HPDE6-E6E7 (cell line): ENCODE results near the gene GALNT2.
A peak's percentile ranks its signal among the peaks of the same experiment; 100 is the strongest.

ENCODE experiments used
- DNase-seq: peaks from one replicate; pipeline ENCODE4 v3.0.0; 2011; ENCODE audit warnings: missing footprints; ENCODE audit errors: extremely low spot score

Gene GALNT2

DNA sequence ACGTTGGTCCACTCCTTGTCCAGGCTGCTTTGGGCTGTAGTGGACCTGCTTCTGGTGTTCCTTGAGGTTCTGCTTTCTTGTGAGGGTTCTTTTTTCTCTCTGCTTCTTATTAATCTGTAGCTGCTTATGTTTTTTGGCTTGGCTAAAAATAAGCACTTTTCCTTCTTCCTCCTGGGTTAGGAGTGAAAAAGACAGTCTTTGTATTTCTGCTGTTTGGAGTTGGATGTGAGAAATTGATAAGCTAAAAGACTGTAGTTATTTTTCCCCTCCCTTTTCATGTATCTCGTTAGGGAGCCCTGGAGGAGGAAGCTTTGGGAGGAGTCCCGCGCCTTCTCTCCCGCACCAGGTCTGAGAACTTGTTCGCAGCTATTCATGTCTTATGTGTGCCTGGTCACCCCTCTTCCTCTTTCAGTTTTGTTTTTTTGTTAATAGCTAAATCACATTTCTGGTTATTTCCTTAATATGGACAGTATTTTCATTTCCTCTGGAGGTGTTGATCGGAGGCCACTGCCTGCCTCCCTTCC, 79.0 kb downstream of the GALNT2 start:
- no peak for DNase-seq

DNA sequence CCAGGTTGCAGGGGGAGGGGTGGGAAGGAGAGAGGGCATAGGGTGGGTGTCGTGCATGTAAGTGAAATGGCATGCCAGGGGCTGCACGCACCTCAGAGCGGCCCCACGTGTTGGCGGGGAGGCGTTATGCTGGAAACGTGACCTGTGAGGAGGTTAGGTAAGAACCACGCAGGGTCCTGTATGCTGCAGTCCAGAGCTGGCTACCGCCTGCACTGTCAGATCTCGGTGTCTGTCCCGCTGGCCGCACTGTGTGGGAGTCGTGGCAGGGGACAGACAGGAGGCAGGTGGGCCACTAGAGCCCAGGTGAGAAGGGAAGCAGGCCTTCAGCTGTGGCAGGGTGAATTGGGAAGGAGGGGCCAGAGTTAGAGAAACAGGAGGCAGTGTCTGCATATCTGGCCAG, 79.7 kb downstream of the GALNT2 start:
- DNase-seq = no peak

DNA sequence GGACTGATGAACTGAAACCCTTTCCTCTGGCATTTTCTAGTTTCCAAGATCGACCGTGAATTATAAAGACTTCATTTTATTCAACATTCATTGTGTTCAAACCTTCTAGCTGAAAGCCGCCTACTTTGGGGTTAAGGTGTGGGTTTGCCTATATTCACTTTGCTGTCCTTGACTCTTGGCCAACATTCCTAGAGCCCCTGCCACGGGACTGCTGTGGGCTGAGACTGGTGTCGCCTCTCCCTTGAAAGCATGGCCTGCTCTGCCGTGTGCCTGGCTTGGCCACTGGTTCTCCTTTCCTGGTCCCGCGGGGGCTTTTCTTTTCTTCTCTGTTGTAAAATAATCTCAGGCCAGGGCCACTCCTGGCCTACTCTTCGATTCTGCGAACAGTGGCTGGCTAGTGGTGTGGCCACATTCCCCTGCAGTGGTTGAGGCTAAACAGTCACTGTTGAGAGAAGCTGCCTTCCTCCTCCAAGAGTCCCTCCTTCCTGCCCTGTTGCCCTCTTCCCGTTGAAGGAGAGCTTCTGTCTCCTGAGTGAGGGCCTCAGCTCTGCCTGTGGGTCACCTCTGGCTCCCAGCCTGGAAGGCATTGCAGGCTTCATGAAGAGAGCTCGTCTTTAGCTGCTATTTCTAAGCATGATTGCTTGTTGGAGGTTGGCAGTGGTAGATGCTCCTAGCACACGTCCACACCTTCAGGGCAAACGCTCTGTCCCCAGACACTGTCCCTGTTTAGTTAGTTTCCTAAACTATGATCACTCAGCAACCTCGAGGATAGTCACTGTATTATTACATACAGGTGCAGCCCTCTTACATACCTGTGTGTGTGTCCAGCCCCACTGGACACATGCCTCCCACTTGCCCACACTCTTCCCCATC, 80.5 kb downstream of the GALNT2 start:
- DNase-seq = no peak

DNA sequence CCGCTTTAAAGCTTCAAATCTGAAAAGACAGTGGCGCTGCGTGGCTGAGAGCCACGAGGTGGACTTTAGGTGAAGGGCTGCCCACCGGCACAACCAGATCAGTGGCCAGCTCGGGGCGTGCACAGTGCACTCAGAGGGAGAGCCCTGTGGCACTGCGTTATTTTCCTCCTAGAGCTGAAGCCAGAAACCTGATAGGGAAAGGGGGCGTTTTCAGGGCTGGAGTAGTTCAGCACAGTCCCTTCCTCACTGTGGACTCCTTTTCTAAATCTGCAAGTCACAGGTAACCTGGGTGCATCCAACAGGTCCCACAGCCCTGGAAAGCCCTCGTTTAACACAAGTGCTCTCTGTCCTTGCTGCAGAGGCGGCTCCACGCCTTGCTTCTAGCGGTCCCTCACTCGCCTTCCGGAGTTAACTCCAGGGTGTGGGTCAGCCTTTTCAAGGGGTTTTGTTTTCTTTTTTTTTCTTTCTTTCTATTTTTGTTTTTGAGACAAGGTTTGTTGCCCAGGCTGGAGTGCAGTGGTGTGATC, 81.2 kb downstream of the GALNT2 start:
- DNase-seq = no peak

DNA sequence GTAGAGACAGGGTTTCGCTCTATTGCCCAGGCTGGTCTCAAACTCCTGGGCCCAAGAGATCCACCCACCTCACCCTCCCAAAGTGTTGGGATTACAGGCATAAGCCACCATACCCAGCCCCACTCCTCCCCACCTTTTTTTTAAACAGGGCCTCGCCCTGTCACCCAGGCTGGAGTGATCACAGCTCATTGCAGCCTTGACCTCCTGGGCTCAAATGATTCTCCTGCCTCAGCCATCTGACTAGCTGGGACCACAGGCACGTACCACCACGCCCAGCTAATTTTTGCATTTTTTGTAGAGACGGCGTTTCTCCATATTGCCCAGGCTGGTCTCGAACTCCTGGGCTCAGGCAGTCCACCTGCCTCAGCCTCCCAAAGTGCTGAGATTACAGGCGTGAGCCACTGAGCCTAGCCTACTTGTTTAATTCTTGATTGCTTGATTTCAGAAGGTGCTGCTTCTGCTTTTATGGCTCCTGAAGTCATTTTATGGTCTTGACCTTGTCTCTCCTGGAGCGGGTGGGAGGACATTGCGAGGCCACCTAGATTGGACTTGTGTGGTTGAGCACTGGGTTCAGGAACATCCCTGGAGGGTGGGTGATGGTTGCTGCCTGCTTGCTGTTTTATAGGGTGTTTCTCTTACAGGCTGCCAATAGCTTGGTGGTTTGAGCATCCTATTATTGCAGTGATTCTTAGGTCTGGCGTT, 81.9 kb downstream of the GALNT2 start:
- no peak for DNase-seq

DNA sequence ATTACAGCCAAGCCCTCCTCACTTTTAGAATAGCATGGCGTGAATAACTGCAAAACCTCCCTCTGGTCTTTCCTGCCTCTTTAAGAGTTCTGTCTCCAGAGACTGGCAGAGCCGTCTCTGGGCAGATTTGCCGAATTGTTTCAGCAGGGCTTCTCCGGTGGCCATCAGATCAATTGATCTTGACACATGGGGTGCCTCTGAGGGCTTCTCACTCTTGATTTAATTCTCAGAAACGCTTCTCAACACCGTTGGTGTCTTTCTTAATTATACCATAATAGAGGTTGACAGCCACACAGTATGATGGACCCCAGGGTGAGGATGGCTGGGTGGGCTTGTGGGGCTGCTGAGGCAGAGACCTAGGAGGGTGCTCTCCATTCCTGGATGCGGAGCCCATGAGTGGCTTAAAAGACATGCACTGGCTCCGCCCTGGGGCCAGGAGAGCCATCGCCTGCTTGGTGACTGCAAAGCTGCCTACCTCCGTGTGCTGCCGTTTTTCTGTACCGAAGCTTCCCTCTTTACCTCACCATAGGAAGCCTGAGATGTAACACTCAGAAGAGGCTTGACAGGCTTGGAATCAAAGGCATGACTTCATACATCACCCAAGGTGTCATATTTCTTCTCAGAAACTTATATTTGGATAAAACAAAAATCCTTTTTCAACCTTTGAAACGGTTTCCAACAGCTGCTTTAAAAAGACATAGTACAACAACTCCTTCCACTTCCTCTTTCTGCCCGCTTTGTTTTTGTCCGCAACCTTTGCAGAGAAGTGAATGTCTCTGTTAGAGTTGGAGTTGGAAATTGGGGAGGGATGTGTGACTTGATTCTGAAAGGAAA, 82.9 kb downstream of the GALNT2 start:
- no peak for DNase-seq

DNA sequence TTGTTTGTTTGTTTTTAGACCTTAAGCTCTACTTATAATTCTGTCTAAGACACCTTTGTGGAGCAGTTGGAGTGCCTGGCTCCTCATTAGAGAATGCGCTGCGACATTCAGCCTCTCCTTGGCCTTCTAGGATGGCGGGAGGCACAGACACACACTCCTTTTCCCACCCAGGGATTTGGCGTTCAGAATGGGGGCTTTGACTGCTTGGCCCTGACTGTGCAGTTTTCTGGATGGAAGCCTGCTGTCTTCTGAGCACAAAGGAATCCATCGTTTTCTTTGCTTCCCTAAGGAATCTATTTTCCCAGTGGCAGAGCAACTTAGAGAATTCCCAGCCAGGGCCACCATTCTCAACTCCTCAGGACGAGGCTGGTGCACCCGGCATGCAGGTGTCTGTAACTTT, 83.6 kb downstream of the GALNT2 start:
- DNase-seq = no peak

DNA sequence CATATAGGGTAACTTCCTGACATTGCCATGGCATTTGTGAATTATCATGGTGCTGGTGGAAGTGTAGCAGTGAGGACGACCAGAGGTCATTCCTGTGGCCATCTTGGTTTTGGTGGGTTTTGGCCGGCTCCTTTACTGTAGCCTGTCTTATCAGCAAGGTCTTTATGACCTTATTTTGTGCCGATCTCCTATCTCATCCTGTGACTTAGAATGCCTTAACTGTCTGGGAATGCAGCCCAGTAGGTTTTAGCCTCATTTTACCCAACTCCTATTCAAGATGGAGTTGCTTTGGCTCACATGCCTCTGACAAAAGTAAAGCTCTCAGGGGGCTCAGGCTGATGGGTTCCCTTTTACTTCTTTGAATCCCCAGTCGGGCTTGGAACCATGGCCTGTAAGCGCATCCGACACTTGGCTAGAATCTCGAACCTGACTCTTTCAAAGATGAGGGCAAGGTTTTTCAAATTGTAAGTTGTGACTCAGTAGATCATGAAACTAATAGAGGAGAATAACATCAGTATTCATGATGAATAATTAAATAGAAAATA, 85.0 kb downstream of the GALNT2 start:
- no peak for DNase-seq

DNA sequence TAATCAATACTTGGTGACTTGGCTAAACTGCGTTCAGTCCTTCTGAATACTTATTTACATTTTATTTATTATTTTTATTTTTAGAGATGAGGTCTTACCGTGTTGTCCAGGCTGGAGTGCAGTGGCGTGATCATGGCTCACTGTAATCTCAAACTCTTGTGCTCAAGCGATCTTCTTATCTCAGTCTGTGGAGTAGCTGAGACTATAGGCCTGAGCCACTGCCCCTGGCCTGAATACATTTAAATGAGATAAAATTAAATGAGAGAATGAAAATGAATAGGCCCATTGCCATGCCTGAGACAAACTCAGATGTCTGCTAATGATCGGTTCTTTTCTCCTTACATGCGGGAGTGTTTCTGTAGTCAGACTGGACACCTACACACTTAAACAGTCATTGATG, 86.0 kb downstream of the GALNT2 start:
- DNase-seq = no peak

DNA sequence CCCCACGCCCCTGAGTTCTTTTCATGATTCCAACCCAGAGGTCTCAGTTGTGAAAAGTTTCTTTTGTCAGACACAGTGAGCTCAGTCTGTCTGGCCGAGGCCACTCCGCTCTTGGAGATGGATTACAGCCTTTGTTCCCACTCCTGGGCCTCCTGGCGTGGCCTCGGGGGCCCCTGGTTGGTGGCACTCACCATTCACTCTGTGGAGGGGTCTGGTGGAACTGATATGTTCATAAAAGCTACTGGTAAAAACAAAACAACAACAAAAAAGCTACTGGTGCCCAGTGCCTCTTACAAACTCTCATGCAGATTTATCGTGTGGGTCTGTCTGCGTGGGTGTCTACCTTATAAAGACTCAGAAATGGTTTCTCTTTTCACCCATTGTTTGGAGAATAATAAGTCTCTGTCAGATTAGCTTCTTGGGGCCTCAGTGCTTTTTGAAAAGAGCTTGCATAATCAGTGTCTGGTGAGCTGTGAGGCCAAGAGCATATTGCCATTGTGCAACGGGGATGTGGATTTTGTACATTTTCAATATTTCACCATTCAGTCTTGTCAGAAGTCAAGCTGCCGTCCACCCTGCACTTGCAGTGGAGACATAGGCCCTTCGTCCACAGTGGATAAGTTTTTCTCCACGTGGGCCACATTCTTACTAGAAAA, 86.7 kb downstream of the GALNT2 start:
- DNase-seq = no peak

DNA sequence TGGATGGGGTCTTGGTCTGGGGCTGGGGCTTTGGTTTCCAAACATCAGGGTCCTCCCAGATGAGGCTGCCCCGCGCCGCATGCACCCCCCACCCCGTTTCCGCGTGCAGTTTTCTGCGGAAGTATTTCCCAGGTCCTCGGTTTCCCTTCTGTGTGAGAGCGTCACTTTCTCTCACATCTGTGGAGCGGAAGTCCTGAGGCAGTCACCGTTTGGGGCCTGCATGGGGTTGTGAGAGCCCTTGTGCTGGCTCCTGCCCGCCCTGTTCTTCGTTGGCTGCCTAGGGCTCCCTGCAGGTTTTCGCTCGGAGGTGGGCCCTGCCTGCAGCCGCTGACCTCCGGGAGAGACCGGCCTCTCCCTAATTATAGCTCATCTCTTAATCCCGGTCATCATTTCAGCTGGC, 88.0 kb downstream of the GALNT2 start:
- DNase-seq = no peak

DNA sequence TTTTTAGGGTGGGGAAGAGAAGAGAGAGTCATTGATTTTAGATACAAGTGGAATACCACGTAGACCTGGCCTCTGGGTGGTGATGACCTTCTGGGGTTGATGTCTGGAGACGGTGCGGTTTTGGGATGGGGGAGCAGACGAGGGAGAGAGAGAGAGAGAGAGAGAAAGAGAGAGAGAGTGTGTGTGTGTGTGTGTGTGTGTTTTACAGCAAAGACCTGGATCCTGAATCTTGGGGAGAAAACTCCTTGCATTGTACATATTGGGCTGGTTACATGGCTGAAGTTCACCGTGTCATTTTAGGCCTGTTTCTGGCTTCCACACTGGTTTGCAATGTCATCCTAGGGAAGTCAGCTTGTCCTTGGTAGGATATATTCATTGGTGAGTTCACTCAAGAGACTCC, 89.0 kb downstream of the GALNT2 start:
- DNase-seq = no peak

DNA sequence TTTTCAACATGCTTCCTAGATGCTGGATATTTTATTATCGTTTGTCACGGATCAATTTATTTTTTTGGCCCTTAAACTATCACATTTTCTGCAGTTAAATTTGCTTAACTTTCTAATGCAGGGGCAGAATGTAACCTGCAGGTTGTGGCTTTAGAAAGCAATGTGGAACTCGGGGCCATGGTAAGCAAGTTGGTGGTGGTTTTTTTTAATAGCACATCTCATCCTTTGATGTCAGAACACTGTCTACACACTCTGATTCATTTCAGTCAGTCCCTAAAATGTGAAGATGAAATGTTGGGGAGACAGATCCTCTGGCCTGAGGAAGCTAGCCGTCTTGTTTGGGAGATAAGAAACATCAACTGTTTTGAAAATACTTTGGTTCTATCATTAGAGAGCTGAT, 89.5 kb downstream of the GALNT2 start:
- no peak for DNase-seq

DNA sequence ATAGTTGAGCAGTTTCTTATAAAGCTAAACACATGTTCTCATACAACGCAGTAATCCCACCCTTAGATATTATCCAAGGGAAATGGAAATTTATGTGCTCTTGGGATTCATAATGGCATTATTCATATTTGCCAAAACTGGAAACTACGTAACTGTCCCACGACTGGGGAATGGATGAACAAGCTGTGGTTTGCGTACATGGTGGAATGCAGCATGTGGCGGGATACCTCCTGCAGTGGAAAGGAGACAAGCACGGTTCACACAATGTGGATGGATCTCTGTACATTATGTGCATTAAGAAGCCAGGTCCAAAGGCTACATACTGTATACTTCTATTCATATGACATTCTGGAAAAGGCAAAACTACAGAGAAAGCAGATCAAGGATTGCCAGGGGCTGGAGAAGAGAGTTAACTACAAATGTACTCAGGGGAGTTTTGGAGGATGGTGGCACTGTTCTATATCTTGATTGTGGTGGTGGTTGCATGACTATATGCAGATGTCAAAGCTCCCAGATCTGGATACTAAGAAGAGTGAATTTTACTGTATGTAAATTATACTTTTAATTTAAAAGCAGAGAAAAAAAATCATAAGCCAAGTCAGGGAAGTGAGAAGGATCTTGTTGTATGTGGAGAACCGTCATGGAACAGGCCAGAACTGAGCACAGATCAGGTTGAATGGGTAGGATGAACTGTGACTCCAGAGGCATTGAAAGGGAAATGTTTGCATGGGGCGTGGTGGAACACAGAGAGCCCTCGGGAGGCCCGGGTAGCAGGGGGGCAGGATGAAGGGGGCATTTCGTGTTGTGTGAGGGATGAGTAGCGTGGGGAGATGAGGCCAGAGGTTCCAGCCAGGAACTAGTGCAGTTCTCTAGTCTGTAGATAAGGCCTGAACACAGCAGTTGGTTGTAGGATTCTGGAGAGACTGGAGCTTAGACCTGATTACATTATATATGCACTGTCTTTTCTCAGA, 90.7 kb downstream of the GALNT2 start:
- no peak for DNase-seq

DNA sequence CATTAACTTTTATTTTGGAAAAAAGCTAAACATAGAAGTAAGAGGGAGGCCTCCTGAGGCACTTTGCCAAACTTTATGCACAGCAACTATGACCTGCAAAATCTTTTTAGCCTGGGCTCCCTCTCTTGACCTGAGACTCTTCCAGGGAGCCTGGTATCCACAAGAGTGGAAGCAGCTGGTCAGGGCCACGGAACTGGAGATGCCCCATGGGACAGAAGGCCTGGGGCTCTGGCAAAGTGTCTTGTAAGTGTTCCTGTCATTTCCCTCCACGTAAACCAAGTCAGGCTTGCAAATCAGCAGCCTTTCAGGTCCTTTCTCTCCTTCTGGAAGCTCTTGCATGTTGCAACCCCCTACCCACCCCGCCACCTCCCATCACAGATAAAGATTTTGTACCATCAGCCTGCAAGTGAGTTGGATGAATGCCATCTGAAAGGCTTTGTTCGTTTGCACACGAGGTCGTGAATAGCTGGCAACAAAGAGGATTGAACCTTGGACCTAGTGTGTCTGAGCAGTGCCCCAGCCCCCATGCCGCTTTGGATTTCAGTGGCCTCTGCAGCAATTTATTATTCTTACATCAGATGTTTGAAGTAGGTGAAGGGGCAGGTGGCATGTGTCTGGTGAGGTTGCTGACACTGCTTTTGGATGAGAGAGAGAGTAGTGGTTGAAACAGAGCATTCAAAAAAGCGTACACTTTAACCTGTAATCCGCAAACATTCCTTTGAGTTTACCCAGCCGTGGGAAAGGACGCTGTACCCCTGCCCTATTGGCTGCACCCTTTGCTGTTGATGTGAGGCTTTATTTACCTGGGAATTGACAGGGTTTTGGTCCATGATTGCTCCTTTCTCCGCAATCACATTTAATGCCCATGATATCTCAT, 91.6 kb downstream of the GALNT2 start:
- no peak for DNase-seq

DNA sequence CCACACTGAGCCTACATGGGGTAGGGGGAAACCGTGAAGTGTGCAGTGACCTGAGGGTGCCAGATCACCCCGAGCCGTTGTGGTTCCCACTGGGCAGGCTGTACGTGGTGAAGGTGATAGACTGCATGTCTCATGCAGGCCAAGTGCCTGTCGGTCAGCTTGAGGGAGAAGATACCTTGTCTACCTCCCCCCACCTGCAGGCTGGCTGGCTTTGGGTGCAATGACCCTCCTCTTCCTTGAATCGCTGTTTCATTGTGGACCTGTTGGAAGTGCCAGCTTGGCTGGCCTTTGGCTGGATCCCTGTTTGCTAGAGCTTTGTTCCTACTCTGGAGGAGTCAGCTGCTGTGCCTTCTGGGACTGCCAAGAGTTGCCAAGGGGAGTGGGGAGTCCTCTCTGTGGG, 92.5 kb downstream of the GALNT2 start:
- DNase-seq = no peak

DNA sequence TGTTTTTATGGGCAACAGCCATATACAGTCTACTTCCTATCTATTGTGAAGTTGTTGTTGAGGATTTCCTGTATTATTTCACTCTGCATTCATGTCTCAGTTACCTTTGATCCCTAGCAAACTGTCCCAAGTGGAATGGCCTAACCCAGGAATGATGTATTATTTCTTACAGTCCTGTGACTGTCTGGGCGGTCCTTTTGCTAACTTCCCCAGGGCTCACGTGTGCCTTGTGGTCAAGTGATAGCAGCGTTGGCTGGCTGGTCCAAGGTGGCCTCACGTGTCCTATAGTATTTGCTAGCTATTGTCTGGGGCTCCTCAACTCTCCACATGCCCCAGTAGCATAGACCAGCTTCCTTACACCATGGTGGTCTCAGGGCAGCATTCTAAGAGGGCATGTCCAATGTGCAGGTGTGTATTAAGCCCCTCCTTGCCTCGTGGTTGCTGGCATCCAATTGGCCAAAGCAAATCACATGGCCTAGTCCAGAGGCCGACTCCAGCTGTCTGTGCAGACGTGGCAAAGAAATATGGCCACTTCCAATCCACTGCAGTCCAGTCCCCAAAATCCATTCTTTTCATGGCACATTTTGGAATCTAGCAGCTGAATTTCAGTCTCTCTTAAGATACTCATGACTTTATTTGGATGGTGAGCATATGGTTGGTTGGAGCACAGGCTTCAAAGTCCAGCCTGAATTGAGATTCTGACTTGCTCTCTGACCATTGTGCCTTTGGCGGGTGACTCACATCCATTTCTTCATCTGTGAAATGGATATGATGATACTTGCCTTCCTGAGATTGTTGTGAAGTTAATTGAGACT, 94.1 kb downstream of the GALNT2 start:
- peak; percentile 32 for DNase-seq

DNA sequence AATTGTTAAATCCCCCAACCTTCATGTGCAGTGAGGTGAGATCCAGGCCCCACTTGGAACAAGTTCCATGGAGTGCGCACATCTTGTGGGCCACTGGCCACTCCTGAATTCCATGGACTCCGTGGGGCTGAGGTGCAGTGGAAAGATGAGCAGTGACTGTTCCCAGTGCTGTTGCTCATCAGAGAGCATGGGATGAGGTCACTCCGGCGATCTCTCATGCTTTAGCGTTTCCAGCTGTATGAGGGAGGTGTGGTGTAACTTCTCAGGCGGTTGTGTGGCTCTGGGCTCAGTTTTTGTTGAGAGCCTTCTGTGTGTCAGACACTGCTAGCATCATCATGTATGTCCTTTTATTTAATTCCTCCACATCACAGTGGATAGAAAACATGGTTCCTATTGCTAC, 96.2 kb downstream of the GALNT2 start:
- DNase-seq = no peak
